Suprapubic skin (tissue), 4 donors: ENCODE measurements around the gene PLIN4.

Experiments
- CTCF ChIP-seq, 2 donors: fragments of 200-600 bp in 1 of 2; fragments of 450-650 bp in 1 of 2; sonication (generic) in 1 of 2; IDR thresholded peaks; one replicate each; pipeline ENCODE4 v1.5.1; 2016 to 2019; ENCODE audit warnings: antibody characterized with exemption in 2 of 2, mild to moderate bottlenecking in 1 of 2, moderate library complexity in 1 of 2
- EP300 ChIP-seq: sonication (generic); formaldehyde crosslinking; IDR thresholded peaks from one replicate; pipeline ENCODE4 v1.6.1; 2017; ENCODE audit warnings: antibody characterized with exemption
- POLR2A ChIP-seq, 2 donors: fragments of 450-650 bp; IDR thresholded peaks; one replicate each; pipeline ENCODE4 v1.6.1; 2017; ENCODE audit warnings: antibody characterized with exemption in 2 of 2, mild to moderate bottlenecking in 2 of 2, moderate library complexity in 2 of 2
- POLR2AphosphoS5 ChIP-seq, 3 donors: sonication (generic); formaldehyde crosslinking; IDR thresholded peaks; one replicate each; pipeline ENCODE4 v1.6.1; 2017; ENCODE audit warnings: antibody characterized with exemption in 3 of 3

GRCh38 chr19:4467835-4468234 lies 50.5 kb downstream of the PLIN4 start:
- TF ChIP-seq CTCF (IDR thresholded peaks at IDR 0.05), result no peak
- no peak for TF ChIP-seq EP300
- TF ChIP-seq POLR2A (IDR thresholded peaks at IDR 0.05), result no peak
- TF ChIP-seq POLR2AphosphoS5 (IDR thresholded peaks at IDR 0.05), result no peak
